NK-92 (cell line): ENCODE results near the gene ROM1.
A peak's percentile ranks its signal among the peaks of the same experiment; 100 is the strongest.
"Not testable (repeated sequence)": the region's sequence is repeated elsewhere in the genome, so short reads cannot be mapped to it uniquely, and the experiment has no call there.

Experiments
- DNase-seq: peaks from one replicate; lab custom pipeline; 2025; ENCODE audit not compliant: unreplicated experiment; lab: John Stamatoyannopoulos, UW

The ROM1 gene

GRCh38 chr11:62607714-62608113, 5.3 kb upstream of the ROM1 start:
- no peak for DNase-seq

- no peak for DNase-seq
Observed at GRCh38 chr11:62608776-62609175, 4.3 kb upstream of the ROM1 start.

- DNase-seq: no peak
Observed at GRCh38 chr11:62610403-62610802, 2.7 kb upstream of the ROM1 start.

GRCh38 chr11:62610814-62611704, 2.0 kb upstream of the ROM1 start:
- no peak for DNase-seq

- no peak for DNase-seq
Observed at GRCh38 chr11:62611705-62612365, 1.2 kb upstream of the ROM1 start.

- DNase-seq: no peak
Observed at GRCh38 chr11:62613291-62613778, 278 bp downstream of the ROM1 start.

GRCh38 chr11:62614275-62614674, 1.2 kb downstream of the ROM1 start:
- no peak for DNase-seq

GRCh38 chr11:62615521-62615920, 2.5 kb downstream of the ROM1 start:
- no peak for DNase-seq

- not testable (repeated sequence) for DNase-seq
Observed at GRCh38 chr11:62616957-62617356, 3.9 kb downstream of the ROM1 start.

GRCh38 chr11:62621027-62621566, 8.0 kb downstream of the ROM1 start:
- DNase-seq: no peak

GRCh38 chr11:62621567-62622470, 8.8 kb downstream of the ROM1 start, which contains the start of gene B3GAT3:
B3GAT3 (minus strand) TSS chr11:62621986; CDS start chr11:62621947, 39 bp downstream.
- peak; percentile 71 for DNase-seq

- DNase-seq: no peak
Observed at GRCh38 chr11:62622476-62623089, 9.5 kb downstream of the ROM1 start.

GRCh38 chr11:62627713-62628112, 14.7 kb downstream of the ROM1 start:
- no peak for DNase-seq

GRCh38 chr11:62632492-62632891, 19.4 kb downstream of the ROM1 start:
- no peak for DNase-seq

- DNase-seq: no peak
Observed at GRCh38 chr11:62644220-62644619, 31.2 kb downstream of the ROM1 start.

GRCh38 chr11:62645671-62645945, 32.6 kb downstream of the ROM1 start:
- DNase-seq: no peak

GRCh38 chr11:62645946-62646824, 33.1 kb downstream of the ROM1 start, which contains the start of gene GANAB:
GANAB (minus strand) TSS chr11:62646613; CDS start chr11:62646599, 14 bp downstream.
- peak; percentile 88 for DNase-seq

- no peak for DNase-seq
Observed at GRCh38 chr11:62646825-62647608, 34.0 kb downstream of the ROM1 start.

GRCh38 chr11:62647609-62648005, 34.5 kb downstream of the ROM1 start:
- DNase-seq: no peak
